Measurements from ENCODE around the gene SIX2.

The SIX2 gene

DNA sequence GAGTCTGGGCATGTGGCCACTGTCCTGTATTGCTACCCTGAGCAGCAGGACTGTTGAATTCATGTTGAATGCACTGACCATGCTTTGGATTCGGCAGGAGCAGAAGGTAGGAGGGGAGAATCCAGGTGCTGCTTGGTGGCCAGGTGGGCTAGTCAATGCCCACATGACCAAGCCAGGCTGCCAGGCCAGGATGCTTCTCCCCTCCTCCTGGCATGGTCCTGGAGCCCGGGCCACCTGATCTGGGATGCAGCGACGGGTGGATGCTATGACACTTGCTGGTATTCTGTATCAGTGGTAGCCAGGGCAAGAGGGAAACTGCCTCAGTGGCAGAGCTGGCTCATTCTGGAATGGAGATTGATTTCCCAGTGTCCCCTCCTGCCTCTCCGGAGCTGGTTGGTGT, 14.8 kb upstream of the SIX2 start:
- in situ Hi-C loops (cut with HindIII; ENCODE audit: low sequenced_read_pairs): no loop called here

DNA sequence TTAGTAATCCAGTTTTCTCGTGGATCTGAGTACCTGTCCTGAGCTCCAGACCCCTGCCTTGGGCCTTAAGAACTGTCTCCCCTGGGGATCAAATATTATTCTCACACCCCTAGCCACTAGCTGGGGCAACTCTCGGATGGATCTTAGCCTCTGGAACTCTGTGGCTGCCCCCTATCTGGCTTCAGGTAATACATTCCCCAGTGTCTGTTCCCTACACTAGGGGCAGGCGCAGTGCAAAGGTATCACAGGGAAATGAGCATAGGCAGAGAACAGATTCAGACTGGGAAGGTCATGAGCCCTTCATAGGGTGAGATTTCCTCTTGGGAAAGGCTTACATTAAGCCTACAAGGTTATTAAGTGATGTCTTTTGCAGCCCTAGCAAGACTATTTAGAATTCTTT, 11.2 kb upstream of the SIX2 start:
- in situ Hi-C loops (cut with HindIII; ENCODE audit: low sequenced_read_pairs): no loop called here

DNA sequence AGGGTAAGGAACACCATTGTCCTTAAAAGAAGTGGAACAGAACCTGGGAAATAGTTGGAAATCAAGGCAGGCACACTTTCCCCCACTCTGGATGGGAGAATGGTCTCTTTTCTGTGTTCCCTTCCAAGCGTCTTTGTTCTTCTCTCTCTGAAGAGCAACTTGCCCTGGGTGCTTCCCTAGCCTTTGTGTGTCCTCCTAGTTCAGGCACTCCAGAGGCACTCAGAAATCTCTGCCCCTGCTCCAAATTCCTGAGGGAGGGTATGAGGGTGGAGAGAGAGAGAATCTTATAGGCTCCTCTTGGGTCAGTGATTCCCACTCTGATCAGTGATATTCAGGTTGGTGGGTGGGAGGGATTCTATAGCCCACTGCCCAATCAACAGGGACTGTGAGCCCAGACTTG, 8.8 kb upstream of the SIX2 start:
- in situ Hi-C loops (cut with HindIII; ENCODE audit: low sequenced_read_pairs): no loop called here

DNA sequence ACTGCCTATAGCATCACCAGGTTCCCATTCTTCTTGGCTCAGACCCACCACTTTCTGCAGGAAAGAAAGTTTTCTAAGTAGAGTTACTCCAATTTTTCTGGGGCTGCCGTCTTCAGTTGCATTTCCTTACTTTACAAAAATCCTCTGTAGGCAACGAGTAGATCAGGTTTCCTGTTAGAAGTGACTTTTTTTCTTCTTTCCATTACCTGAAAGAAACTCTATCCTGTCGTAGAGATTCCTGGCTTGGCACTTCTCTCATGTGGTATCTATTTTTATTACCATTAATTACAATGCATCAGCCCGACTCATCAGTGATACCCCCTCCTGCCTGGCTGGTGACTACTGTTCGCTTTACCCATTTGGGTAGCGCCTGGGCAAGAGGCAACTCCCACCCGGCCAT, 5.6 kb upstream of the SIX2 start:
- in situ Hi-C loops (cut with HindIII; ENCODE audit: low sequenced_read_pairs): no loop called here

DNA sequence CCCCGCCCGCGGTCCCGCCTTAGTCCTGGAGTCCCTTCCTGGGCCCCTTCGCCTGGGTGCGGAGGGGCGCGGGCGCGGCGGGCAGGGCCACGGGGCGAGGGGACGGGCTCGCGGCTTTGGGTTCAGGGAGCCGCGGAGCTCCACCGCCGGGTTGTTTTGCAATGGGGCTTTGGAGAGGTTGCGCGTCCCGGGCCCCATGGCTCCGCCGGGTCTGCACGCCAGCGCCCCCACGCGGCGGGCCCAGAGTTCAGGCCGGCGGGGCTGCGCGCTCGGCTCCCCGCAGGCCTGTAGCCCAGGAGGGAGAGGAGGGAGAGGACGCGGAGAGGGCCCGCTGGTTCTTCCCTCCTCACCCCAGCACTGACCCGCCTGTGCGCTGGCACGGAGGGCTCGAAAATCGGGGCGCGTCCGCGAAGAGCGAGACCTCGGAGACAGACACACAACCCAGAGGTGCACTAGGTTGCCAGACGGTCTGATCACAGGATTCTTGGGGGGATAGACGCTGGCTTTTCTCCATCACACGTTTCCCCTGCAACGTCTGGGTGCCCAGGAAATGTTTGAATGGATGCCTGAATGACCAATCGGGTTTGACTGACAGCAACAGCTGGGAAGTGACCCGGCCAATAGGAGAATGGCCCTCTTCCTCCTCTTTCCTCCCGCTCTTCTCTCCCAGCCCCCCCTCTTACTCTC, 4.9 kb upstream of the SIX2 start:
- in situ Hi-C loops (cut with HindIII; ENCODE audit: low sequenced_read_pairs): no loop called here

DNA sequence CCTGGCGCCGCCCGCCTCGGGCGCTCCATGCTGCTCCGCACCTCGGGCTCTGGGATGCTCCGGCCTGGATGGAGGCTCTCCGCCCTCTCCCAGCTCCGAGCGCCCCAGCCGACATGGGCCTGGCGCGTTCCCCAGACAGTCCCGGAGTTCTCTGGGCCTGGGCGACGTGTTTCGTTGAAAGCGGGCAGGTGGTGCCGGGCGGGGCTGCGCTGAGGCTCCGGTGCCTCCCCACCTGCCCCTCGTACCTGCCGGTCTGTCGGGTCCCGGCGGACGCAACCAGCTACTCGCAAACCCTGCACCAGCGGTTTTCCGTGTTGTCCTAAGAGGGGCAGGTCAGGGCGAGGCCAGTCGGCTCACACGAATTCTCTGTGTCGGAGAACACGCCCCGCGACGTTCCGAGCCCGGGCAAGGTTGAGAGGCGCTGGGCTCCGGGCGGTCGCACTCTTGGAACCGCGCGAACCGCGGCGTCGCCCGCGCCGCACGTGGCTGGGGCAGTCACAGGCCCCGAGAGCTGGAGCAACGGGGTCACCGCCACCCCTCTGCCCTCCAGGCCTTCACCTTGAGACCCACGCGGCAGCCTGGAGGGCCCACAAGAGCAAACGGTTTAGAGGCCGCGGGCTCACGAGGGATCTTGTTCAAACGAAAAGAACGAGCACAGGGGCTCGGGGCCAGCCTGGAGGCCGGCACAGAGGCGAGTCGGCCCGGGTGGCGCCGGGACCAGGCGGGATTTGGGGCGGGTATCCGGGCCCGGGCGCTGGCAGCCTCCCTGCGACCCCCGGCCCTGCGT, 4.2 kb upstream of the SIX2 start:
- in situ Hi-C loops (cut with HindIII; ENCODE audit: low sequenced_read_pairs): no loop called here

DNA sequence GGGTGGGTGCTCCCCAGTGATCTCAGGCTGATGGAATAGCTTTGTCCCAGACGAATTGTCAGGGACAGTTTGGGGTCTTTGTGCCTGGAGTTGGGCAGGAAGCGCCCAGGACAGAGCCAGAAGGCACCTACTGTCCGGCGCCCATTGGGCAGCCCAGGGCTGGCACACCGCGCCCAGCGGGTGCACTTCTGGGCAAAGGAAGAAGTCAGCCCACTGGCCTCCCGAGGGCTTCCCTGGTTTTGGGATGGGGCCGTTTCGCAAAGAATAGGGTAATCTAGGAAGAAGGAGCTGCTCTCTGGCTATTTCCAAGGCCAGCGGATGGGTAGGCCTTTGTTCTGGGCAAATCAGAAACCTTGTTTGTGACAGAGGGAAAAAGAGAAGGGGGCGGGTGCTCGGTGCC, 3.5 kb upstream of the SIX2 start:
- in situ Hi-C loops (cut with HindIII; ENCODE audit: low sequenced_read_pairs): no loop called here

DNA sequence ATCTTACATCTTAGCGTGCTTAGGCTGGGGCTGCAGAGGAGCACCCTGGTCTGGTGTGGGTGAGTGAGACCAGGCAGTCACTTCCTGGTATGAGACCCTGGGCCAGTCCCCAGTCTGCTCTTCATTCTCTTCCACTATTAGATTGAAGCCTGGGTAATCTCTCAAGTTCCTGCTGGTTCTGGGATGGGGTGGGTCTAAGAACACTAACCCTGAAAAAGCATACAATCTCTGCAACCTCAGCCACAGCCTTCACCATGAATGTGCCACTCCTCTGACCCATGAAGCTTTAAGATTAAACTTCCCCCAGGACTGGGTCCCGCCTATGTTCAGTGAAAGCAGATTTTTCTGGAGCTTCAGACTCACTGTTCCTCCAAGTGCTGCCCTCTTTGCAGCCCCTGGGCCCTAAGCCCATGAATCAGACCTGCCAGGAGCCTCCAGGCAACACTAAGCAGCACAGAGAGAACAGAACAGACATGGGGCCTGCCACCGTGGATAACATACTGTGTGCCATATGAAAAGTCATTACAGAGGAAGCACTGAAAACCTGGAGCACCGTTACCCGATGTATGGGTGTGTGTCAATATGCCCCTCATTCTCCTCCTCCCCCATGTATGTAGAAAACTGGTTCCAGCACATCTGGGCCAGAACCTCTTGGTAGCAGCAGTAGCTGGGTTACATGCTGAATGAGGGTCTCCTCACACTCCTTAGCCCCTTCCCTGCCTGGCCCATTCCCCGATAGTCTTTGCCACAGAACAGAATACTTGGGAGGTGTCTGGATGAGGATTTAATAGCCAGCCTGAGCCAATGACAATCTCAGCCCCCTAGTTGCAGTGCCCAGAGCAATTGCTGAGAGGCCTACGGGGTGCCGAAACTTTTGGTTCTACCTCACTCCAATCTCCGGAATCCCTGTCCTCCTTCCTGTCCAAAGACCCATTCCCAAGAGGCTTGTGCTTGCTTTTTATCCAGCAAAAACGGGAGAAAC, 2.7 kb upstream of the SIX2 start:
- in situ Hi-C loops (cut with HindIII; ENCODE audit: low sequenced_read_pairs): no loop called here

DNA sequence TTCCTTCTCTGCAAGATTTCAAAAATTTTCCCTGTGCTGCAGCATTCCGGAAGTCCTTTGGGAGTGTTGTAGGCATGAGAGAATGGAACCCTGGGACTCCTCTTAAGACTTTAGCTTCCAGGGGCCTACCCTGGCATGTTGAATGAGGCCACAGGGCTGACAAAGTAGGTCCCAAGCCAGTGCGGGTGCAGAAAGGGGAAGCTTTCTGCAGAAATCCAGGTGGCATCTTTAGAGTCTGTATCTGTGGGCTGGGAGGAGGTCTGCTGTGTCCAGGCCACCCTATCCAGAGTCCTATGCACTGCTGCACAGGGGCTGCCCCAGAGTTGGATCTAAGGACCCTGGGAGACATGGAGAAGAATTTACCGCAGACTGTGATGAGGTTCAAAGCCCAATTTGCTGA, 1.9 kb upstream of the SIX2 start:
- in situ Hi-C loops (cut with HindIII; ENCODE audit: low sequenced_read_pairs): no loop called here

DNA sequence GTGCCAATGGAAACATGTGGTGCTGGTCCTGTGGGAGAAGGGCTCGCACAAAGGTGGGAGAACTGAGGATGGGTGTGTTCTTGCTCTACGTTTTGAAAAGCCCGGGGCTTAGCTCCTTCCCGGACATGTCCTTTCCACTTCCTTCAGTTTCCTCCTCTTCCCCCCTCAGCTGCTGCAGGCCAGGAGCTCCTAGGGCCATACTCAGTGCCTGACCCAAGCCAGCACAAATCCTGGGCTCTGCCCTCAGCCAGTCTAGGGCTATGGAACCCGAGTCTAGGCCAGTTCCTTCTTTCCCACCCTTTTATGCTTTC, 1.4 kb upstream of the SIX2 start:
- in situ Hi-C loops (cut with HindIII; ENCODE audit: low sequenced_read_pairs): no loop called here

DNA sequence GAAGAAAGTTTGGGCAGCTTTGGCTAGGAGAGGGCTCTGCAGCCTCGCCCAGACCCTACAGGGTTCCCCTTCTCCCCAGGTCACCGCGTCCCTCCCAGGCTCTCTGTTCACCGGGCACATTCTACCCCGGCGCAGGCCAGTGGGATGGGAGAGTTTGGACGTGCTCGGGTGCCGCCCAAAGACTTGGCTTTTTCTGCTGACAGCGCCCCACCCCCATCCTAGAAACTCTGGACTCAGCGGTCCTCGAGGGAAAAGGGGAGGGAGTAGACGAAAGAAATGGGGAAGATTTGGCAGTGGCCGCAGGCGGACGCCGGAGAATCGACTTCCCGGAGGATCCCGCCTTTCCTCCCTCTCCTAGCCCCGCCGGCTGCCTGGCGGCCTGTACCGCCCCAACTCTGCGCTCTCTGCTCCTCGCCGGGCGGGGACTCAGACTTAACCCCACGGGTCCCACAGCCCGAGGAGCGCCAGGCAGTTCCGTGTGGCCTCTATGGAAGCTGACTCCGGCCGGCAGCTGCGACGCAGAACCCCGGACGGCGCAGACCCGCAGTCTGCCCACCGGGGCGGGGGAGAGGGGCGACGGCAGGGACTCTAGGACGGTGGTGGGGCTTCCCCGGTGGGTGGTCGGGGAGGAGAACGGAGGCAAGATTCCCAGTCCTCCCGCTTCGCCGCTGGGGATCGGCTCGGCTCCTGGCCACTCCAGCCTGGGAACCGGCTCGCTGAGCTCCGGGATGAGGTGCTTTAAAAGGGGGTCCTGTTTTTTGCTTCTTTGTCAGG, 863 bp upstream of the SIX2 start:
- in situ Hi-C loops (cut with HindIII; ENCODE audit: low sequenced_read_pairs): no loop called here

DNA sequence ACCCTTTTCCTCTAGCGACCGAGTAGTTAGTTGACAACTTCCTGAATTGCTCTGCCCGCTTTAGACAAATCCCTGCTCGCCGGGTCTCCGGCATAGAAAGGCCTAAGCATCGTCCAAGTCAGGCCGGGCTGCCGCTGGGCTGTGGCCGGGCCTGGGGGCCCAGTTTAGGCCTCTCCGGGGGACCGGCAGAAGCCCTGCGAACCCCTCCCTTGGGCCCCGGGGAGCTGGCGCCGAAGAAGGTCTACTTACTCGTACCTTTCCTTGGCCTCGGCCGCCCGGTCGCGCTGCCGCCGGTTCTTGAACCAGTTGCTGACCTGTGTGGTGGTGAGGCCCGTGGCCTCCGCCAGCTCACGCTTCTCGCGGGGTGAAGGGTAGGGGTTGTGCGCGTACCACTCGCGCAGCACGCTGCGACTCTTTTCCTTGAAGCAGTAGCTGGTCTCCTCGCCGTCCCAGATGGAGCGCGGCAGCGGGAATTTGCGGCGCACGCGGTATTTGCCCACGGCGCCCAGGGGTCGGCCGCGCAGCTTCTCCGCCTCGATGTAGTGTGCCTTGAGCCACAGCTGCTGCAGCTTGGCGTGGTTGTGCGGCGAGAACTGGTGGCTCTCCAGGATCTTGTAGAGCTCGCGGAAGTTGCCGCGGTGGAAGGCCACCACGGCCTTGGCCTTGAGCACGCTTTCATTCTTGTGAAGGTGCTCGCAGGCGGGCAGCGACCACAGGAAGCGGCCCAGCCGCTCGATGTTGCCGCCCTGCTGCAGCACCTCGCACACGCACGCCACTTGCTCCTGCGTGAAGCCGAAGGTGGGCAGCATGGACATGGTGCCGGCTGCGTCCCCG, 739 bp downstream of the SIX2 start:
- in situ Hi-C loops (cut with HindIII; ENCODE audit: low sequenced_read_pairs): no loop called here

DNA sequence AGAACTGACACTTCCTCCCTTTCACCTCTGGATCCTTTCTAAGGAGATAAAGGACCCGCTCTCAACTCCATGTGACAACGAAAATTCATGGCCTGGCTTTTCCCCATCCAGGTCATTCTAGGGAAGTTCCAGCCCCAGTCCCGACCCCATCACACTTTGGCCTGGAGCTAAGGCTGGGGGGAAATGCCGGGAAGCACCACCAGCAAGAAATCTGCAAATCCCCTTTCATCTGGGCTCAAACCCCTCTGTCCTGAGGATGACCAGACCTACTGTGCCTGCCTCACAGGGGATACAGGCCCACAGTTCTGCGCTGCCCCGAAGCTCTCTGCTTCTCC, 1.3 kb downstream of the SIX2 start:
- in situ Hi-C loops (cut with HindIII; ENCODE audit: low sequenced_read_pairs): no loop called here

DNA sequence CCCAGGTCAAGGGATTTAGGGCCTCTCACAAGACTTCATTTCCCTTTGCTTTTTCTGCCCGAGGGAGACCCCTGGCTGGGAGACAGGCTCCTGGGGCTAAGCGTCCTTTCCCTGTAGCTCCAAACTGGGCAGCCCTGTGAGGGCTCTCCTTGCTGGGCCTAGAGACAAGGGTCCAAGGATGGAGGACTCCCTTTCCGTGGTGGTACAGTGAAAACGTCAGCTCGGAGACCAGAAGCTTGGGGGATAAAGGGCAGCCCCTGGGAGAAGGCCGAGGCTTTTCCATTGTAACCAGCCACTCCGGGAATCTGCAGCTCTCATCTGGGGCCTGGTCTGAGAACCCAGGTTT, 2.3 kb downstream of the SIX2 start:
- in situ Hi-C loops (cut with HindIII; ENCODE audit: low sequenced_read_pairs): no loop called here

DNA sequence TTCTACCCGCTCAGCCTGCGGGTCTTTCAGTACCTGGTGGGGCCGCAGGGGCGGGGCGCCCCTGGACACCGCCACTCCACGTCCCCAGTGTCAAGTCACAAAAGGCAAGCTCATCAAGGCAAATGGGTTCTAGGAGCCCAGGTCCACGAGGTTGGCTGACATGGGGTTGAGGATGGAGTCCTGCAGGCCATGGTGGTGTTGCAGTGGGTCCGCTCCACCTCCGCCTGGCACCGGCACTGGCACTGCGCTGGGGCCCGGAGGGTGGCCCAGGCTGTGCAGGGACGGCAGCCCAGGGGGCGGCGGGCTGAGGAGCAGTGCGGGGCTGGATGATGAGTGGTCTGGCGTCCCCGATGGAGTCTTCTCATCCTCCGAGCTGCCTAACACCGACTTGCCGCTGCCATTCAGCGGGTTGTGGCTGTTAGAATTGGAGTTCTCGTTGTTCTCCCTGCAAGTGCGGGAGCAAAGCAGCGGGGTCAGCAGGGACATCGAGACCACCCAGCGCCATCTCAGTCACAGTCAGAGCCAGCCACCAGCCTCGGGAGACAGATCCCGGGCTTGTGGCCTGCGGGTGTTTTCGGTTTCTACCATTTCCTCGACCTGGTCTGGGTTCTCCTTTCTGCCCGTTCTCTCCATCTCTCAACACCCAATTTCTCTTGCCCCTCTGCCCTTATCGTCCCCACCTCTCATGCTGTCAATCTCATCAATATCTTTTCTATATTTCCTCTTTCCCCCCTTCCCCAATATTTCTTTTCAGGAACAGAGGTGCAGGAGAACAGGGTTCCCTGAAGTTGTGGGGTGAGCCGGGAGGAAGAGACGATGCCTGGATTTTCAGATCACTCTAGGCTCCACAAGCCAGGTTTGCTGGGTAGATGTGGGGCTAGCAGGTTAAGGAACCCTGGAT, 3.0 kb downstream of the SIX2 start:
- in situ Hi-C loops (cut with HindIII; ENCODE audit: low sequenced_read_pairs): no loop called here

DNA sequence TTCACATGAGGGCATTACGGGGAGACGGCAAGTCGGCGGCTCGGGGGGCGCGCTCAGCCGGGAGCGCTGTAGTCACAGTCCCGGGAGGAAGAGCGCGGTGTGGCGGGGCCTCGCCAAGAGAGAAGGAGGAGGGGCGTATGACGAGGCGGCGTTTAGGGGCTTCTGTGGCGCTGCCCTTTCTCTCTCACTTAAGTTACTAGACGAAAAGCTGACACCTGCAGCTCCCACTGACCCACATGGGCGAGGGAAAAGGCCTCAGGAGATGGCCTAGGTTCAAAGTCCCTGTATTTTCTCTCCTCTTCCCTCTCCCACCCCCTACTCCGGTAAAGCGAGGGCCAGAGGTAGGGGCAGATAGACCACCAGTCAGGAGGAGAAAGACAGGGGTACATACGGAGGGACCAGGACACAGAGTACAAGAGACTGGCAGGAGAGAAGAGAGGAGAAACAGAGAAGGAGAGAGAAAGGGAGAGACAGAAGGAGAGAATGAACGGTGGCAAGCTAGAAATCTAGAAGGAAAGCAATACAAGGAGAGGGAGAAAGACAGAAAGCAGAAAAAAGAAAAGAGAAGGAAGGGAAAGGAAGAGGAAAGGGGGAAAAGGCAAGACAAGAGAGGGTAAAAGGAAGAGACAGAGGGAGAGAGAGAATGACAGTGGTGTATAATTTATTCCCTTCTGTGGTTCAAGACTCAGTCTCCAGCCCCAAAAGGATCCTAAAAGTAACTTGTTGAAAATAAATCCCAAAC, 3.8 kb downstream of the SIX2 start:
- in situ Hi-C loops (cut with HindIII; ENCODE audit: low sequenced_read_pairs): no loop called here

DNA sequence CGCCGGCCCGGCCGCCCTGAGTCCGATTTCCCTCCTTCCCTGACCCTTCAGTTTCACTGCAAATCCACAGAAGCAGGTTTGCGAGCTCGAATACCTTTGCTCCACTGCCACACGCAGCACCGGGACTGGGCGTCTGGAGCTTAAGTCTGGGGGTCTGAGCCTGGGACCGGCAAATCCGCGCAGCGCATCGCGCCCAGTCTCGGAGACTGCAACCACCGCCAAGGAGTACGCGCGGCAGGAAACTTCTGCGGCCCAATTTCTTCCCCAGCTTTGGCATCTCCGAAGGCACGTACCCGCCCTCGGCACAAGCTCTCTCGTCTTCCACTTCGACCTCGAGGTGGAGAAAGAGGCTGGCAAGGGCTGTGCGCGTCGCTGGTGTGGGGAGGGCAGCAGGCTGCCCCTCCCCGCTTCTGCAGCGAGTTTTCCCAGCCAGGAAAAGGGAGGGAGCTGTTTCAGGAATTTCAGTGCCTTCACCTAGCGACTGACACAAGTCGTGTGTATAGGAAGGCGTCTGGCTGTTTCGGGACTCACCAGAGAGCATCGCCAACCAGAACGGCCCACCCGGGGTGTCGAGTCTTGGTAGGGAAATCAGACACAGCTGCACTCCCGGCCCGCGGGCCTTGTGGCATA, 4.6 kb downstream of the SIX2 start:
- in situ Hi-C loops (cut with HindIII; ENCODE audit: low sequenced_read_pairs): no loop called here
